Measurements from ENCODE around the gene PCED1B. TPM values are rescaled to one million over a fixed set of nuclear protein-coding genes. Genes with fewer than 3 reads are reported as not detected.
"Not testable (repeated sequence)": the region's sequence is repeated elsewhere in the genome, so short reads cannot be mapped to it uniquely, and the experiment has no call there.

Gene PCED1B
- total and polyA plus RNA-seq, 8 donors: 0.60 to 8.1 (median 1.3) TPM

- no peak for DNase-seq
- intact Hi-C loops (cut with DNase I): no loop called here
- TF ChIP-seq CTCF (IDR thresholded peaks at IDR 0.05): no peak
- Histone ChIP-seq H3K36me3 (no peaks in the 10 kb centered on the region), H3K4me3 (no peak overlapping the region), H3K27me3 (no peaks in the 10 kb centered on the region), H3K4me1 (no peaks in the 10 kb centered on the region), H3K27ac (no peak overlapping the region), H3K9me3 (no peaks in the 10 kb centered on the region)
- no peak for ATAC-seq
Observed at GRCh38 chr12:47110718-47111391, 31.4 kb downstream of the PCED1B start.

- no peaks in the 10 kb centered on the region for H3K36me3 ChIP-seq
- H3K9me3 ChIP-seq: no peaks in the 10 kb centered on the region
- intact Hi-C loops (cut with DNase I): no loop called here
- H3K27ac ChIP-seq: no peak overlapping the region
- H3K4me1 ChIP-seq: no peaks in the 10 kb centered on the region
- ATAC-seq (no peak), DNase-seq (no peak)
- no peak overlapping the region for H3K4me3 ChIP-seq
- H3K27me3 ChIP-seq: no peaks in the 10 kb centered on the region
- no peak for TF ChIP-seq CTCF (IDR thresholded peaks at IDR 0.05)
Observed at GRCh38 chr12:47111392-47111778, 32.0 kb downstream of the PCED1B start.

- TF ChIP-seq CTCF (IDR thresholded peaks at IDR 0.05): no peak
- Histone ChIP-seq H3K27me3 (no peaks in the 10 kb centered on the region), H3K27ac (no peak overlapping the region), H3K4me1 (no peaks in the 10 kb centered on the region), H3K36me3 (no peaks in the 10 kb centered on the region), H3K9me3 (no peaks in the 10 kb centered on the region), H3K4me3 (no peak overlapping the region)
- intact Hi-C loops (cut with DNase I): no loop called here
- ATAC-seq: no peak
- peak in 1 of 4 donors; percentile 36 for DNase-seq
Observed at GRCh38 chr12:47111854-47112253, 32.4 kb downstream of the PCED1B start.

GRCh38 chr12:47112679-47113078 lies 33.3 kb downstream of the PCED1B start:
- no peak for DNase-seq
- H3K4me1 ChIP-seq: no peaks in the 10 kb centered on the region
- H3K27me3 ChIP-seq: no peaks in the 10 kb centered on the region
- no peak overlapping the region for H3K4me3 ChIP-seq
- intact Hi-C loops (cut with DNase I): no loop called here
- no peaks in the 10 kb centered on the region for H3K36me3 ChIP-seq
- H3K27ac ChIP-seq: no peak overlapping the region
- TF ChIP-seq CTCF (IDR thresholded peaks at IDR 0.05): no peak
- H3K9me3 ChIP-seq: no peaks in the 10 kb centered on the region
- no peak for ATAC-seq

GRCh38 chr12:47114481-47114892 lies 35.1 kb downstream of the PCED1B start:
- DNase-seq: no peak
- Histone ChIP-seq H3K4me3 (no peak overlapping the region), H3K36me3 (no peaks in the 10 kb centered on the region), H3K4me1 (no peaks in the 10 kb centered on the region), H3K27me3 (no peaks in the 10 kb centered on the region), H3K9me3 (no peaks in the 10 kb centered on the region), H3K27ac (no peak overlapping the region)
- intact Hi-C loops (cut with DNase I): no loop called here
- no peak for ATAC-seq
- no peak for TF ChIP-seq CTCF (IDR thresholded peaks at IDR 0.05)

- ATAC-seq; H3K4me3 ChIP-seq; H3K4me1 ChIP-seq; DNase-seq; H3K27ac ChIP-seq; H3K9me3 ChIP-seq; H3K36me3 ChIP-seq; H3K27me3 ChIP-seq; intact Hi-C loops (cut with DNase I): not testable (repeated sequence)
Observed at GRCh38 chr12:47117305-47117704, 37.9 kb downstream of the PCED1B start.
